ENCODE results near the gene RNF38.

DNA sequence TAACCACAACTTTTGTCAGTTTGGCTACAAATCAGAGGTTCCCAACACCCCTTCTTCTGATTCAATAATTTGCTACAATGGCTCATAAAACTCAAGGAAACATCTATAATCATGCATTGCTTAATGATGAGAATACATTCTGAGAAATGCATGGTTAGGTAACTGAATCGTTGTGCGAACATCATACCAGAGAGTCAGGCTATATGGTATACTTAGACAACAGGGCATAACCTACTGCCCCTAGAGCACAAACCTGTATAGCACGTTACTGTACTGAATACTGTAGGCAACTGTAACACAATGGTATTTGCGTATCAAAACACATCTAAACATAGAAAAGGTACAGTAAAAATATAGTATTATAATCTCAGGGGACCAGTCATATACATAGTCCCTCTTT lies 31.0 kb upstream of the RNF38 start:
- TF ChIP-seq, protein P1, sequence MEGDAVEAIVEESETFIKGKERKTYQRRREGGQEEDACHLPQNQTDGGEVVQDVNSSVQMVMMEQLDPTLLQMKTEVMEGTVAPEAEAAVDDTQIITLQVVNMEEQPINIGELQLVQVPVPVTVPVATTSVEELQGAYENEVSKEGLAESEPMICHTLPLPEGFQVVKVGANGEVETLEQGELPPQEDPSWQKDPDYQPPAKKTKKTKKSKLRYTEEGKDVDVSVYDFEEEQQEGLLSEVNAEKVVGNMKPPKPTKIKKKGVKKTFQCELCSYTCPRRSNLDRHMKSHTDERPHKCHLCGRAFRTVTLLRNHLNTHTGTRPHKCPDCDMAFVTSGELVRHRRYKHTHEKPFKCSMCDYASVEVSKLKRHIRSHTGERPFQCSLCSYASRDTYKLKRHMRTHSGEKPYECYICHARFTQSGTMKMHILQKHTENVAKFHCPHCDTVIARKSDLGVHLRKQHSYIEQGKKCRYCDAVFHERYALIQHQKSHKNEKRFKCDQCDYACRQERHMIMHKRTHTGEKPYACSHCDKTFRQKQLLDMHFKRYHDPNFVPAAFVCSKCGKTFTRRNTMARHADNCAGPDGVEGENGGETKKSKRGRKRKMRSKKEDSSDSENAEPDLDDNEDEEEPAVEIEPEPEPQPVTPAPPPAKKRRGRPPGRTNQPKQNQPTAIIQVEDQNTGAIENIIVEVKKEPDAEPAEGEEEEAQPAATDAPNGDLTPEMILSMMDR (IDR thresholded peaks at IDR 0.05 in 8 of 11, conservative IDR thresholded peaks at IDR 0.05 in 3 of 11), result no peak
- TF ChIP-seq POLR2A (IDR thresholded peaks at IDR 0.05) (no peak), POLR2AphosphoS5 (IDR thresholded peaks at IDR 0.05) (no peak)

Measured in spleen (tissue), 7 donors.